GM12878 (cell line): ENCODE data around the gene TBC1D20. TPM values are rescaled to one million over a fixed set of nuclear protein-coding genes. Genes with fewer than 3 reads are reported as not detected.

Experiments
- ATAC-seq: fragments of 200-7000 bp; cut with Tn5 transposase; 3 replicates; pipeline ENCODE4 v1.9.1; 2020; ENCODE audit warnings: mild to moderate bottlenecking, moderate library complexity
- BruUV-seq: library from RNA; stranded (reverse); fragments of 400-500 nt; replicated peaks from 2 replicates; lab custom pipeline; 2021; lab: Mats Ljungman, UMichigan
- CTCF ChIA-PET: fragments of 300-600 bp; sonication (Branson Sonifier 250); formaldehyde crosslinking; extraction: SDS; loops from one replicate; lab custom pipeline; 2021; ENCODE audit warnings: inconsistent platforms; lab: Yijun Ruan, JAX
- POLR2A ChIA-PET: fragments of 350-600 bp; formaldehyde crosslinking; extraction: SDS; loops from one replicate; lab custom pipeline; 2021; ENCODE audit warnings: inconsistent platforms; lab: Charles Lee
- RAD21 ChIA-PET: fragments of 300-600 bp; sonication (Branson Sonifier 250); formaldehyde crosslinking; loops from one replicate; lab custom pipeline; 2023; ENCODE audit warnings: antibody characterized with exemption; ENCODE audit not compliant: unreplicated experiment; lab: Charles Lee
- SMC1A ChIA-PET: fragments of 300-600 bp; sonication (Branson Sonifier 250); formaldehyde crosslinking; loops from one replicate; lab custom pipeline; 2023; ENCODE audit not compliant: unreplicated experiment, uncharacterized antibody; lab: Charles Lee
- DNase-seq: peaks from one replicate; pipeline ENCODE4 v3.0.0-alpha.2; 2011; ENCODE audit warnings: low read depth, low spot score
- FAIRE-seq: peaks from 3 replicates; lab custom pipeline; 2011; peaks lifted over from hg19 to GRCh38; lab: Jason Lieb, UNC
- H2AFZ ChIP-seq: 2 replicates; pipeline ENCODE4 v1.6.0; 2011; ENCODE audit warnings: low read depth, low read length, control low read depth; ENCODE audit not compliant: control insufficient read depth
- H3K27ac ChIP-seq: 2 replicates; pipeline ENCODE4 v1.5.1; 2011; ENCODE audit warnings: control low read depth; ENCODE audit not compliant: control insufficient read depth, insufficient read depth
- H3K27me3 ChIP-seq, 2 experiments: replicated peaks in 1 of 2; 2 replicates each; pipeline versions ENCODE4 v1.6.0 to v1.6.1; 2011; ENCODE audit warnings: low read length in 1 of 2; ENCODE audit not compliant: control insufficient read depth in 2 of 2, insufficient read depth in 2 of 2
- H3K36me3 ChIP-seq, 2 experiments: 2 replicates each; pipeline ENCODE4 v1.5.1; 2011; ENCODE audit warnings: low read length in 1 of 2; ENCODE audit not compliant: control insufficient read depth in 2 of 2, insufficient read depth in 2 of 2
- H3K4me1 ChIP-seq: 2 replicates; pipeline ENCODE4 v1.6.1; 2011; ENCODE audit warnings: mild to moderate bottlenecking, low read length, moderate library complexity, mixed read lengths; ENCODE audit not compliant: control insufficient read depth, insufficient read depth
- H3K4me2 ChIP-seq: 2 replicates; pipeline ENCODE4 v1.6.0; 2011; ENCODE audit warnings: control low read depth; ENCODE audit not compliant: control insufficient read depth, insufficient read depth
- H3K4me3 ChIP-seq: fragments of 200-600 bp; sonication (generic); 2 replicates; pipeline ENCODE4 v1.5.1; 2016
- H3K79me2 ChIP-seq: 2 replicates; pipeline ENCODE4 v1.6.0; 2011; ENCODE audit warnings: low read length; ENCODE audit not compliant: control insufficient read depth, insufficient read depth
- H3K9ac ChIP-seq: 2 replicates; pipeline ENCODE4 v1.8.0; 2011; ENCODE audit warnings: low read length, control low read depth, mixed read lengths; ENCODE audit not compliant: control insufficient read depth, insufficient read depth
- H3K9me3 ChIP-seq: replicated peaks from 3 replicates; pipeline ENCODE4 v1.5.1; 2011; ENCODE audit warnings: mild to moderate bottlenecking, low read length; ENCODE audit not compliant: control insufficient read depth, insufficient read depth
- H4K20me1 ChIP-seq: 2 replicates; pipeline ENCODE4 v1.6.0; 2011; ENCODE audit not compliant: control insufficient read depth, insufficient read depth
- JUNB ChIP-seq: IDR thresholded peaks from 2 replicates; pipeline ENCODE4 v1.6.1; 2016; ENCODE audit warnings: antibody characterized with exemption, mild to moderate bottlenecking
- RELB ChIP-seq: fragments of 450-650 bp; IDR thresholded peaks from 2 replicates; pipeline ENCODE4 v1.6.1; 2017; ENCODE audit warnings: low read depth, mild to moderate bottlenecking, moderate library complexity
- RFX5 ChIP-seq: IDR thresholded peaks from 2 replicates; pipeline ENCODE4 v1.6.1; 2011; ENCODE audit warnings: low read depth, low read length, improper control_type of control experiment
- ZNF687 ChIP-seq: fragments of 450-650 bp; IDR thresholded peaks from 2 replicates; pipeline ENCODE4 v1.6.1; 2017; ENCODE audit warnings: mild to moderate bottlenecking, moderate library complexity
- WGBS: methylation state at CpG from one replicate; pipeline ENCODE4 v1.1.6; 2016; ENCODE audit warnings: low lambda C conversion rate; ENCODE audit not compliant: insufficient replicate concordance, insufficient coverage; ENCODE audit errors: missing lambda C conversion rate; 5-methylcytosine and 5-hydroxymethylcytosine counted together
- in situ Hi-C: fragments of 300-500 bp; cut with MboI; formaldehyde crosslinking; loops from 9 replicates; pipeline ENCODE4 v1.14.3; 2018; ENCODE audit warnings: mixed read lengths
- intact Hi-C: fragments of 100-400 bp; cut with micrococcal nuclease; formaldehyde crosslinking; loops from one replicate; pipeline ENCODE4 v1.14.2; 2022; ENCODE audit not compliant: unreplicated experiment
- polyA plus RNA-seq, 11 experiments: library from polyadenylated mRNA; depleted of rRNA in 4 of 11; unstranded in 6 of 11; stranded (reverse) in 5 of 11; fragments of >200 nt; fragmentation: Nextera tagmentation in 4 of 11; fragmentation: Illumina TruSeq in 1 of 11; extraction: Ambion mirVana in 4 of 11; extraction: Trizol in 1 of 11; gene quantifications; 1 replicate in 1 of 11; 2 replicates in 10 of 11; pipeline versions ENCODE4 v1.2.1 to v1.2.3, GENCODE V29; 2011 to 2016; ENCODE audit warnings: inconsistent platforms in 2 of 11, missing spikeins in 2 of 11, low read depth in 1 of 11
- total RNA-seq, 4 experiments: library from RNA; depleted of rRNA in 3 of 4; stranded (reverse); fragments of >200 nt in 3 of 4; fragmentation: Illumina TruSeq in 1 of 4; extraction: Trizol in 1 of 4; gene quantifications; 2 replicates each; pipeline versions ENCODE4 v1.2.1 to v1.2.3, GENCODE V29; 2013 to 2021

TBC1D20 gene
- total and polyA plus RNA-seq, 10 of the 15 experiments (the other 5 are each of a cell fraction or from before 2014, with no cell fraction given): 4.3 to 17.9 (median 11.2) TPM

GRCh38 chr20:460707-461106, 1.6 kb downstream of the TBC1D20 start:
- ChIA-PET RAD21 (interaction anchor here (1.4 to 1.5 kb wide), 2 partner anchors 52 to 53 kb away, joined by 3 to 4 read pairs; no protein-coding TSS in a partner anchor), CTCF (interaction anchor here (0.9 to 1.2 kb wide), 2 partner anchors 12 to 51 kb away, joined by 3 read pairs; no protein-coding TSS in a partner anchor), POLR2A (interaction anchor here (1.6 kb wide), 1 partner anchor 12 kb away, joined by 7 read pairs; no protein-coding TSS in a partner anchor), SMC1A (interaction anchor here (0.8 to 1.6 kb wide), 3 partner anchors 12 to 80 kb away, joined by 3 to 5 read pairs (median 4); no protein-coding TSS in a partner anchor)
- H4K20me1 ChIP-seq: no peaks in the 10 kb centered on the region
- FAIRE-seq (no peak), ATAC-seq (no peak), DNase-seq (no peak)
- H3K4me2 ChIP-seq: peak overlapping the region; percentile 73
- H2AFZ ChIP-seq: no peak overlapping the region
- 71% methylated on average over 2 of the region's 2 CpGs for WGBS
- H3K27ac ChIP-seq: no peak overlapping the region
- no peaks in the 10 kb centered on the region for H3K9me3 ChIP-seq
- intact Hi-C loops: loop anchor here (5.0 kb wide), 1 partner anchor 108 kb away; no protein-coding TSS in a partner anchor
- peaks cover 44% of the 10 kb centered on the region for H3K79me2 ChIP-seq
- H3K27me3 ChIP-seq: no peaks in the 10 kb centered on the region
- in situ Hi-C loops: no loop called here
- BruUV-seq: no TSS peak
- no peaks in the 10 kb centered on the region; a peak in 1 of 4 replicates for H3K36me3 ChIP-seq
- H3K4me1 ChIP-seq: peaks cover 5% of the 10 kb centered on the region
- no peak overlapping the region for H3K9ac ChIP-seq
- no peak for TF ChIP-seq ZNF687
- TF ChIP-seq RFX5: no peak
- no peak for TF ChIP-seq RELB
- TF ChIP-seq JUNB: no peak
- H3K4me3 ChIP-seq: peak overlapping the region; percentile 19; the same call in 1 of the 2 replicates
